Type B pancreatic cell (in vitro differentiated cells): Measurements from ENCODE around the gene FHOD3. TPM values are rescaled to one million over a fixed set of nuclear protein-coding genes. Genes with fewer than 3 reads are reported as not detected.

ENCODE experiments used
- DNase-seq: peaks from one replicate; pipeline ENCODE4 v3.0.0; 2021; ENCODE audit warnings: mixed read lengths; ENCODE audit not compliant: unreplicated experiment; ENCODE audit errors: extremely low spot score
- H3K27ac Mint-ChIP-seq: 2 replicates; pipeline ENCODE4 v1.8.0; 2021; ENCODE audit warnings: mild to moderate bottlenecking, mixed read lengths
- H3K27me3 Mint-ChIP-seq: 2 replicates; pipeline ENCODE4 v1.8.0; 2021; ENCODE audit warnings: mixed read lengths
- H3K36me3 Mint-ChIP-seq: 2 replicates; pipeline ENCODE4 v1.8.0; 2021; ENCODE audit warnings: mixed read lengths
- H3K4me1 Mint-ChIP-seq: one replicate; pipeline ENCODE4 v1.8.0; 2021; ENCODE audit warnings: mixed read lengths; ENCODE audit not compliant: unreplicated experiment
- H3K4me3 Mint-ChIP-seq: 2 replicates; pipeline ENCODE4 v1.8.0; 2021; ENCODE audit warnings: mild to moderate bottlenecking, mixed read lengths
- H3K9me3 Mint-ChIP-seq: 2 replicates; pipeline ENCODE4 v1.8.0; 2021; ENCODE audit warnings: mixed read lengths
- total RNA-seq: library from RNA; stranded (reverse); gene quantifications from 2 replicates; pipeline ENCODE4 v1.2.1, GENCODE V29; 2021; ENCODE audit warnings: low replicate concordance
- TF ChIP-seq, protein P1 (sequence below): fragments of 200-600 bp; sonication (generic); conservative IDR thresholded peaks from 2 replicates; pipeline ENCODE4 v1.5.0; 2021; ENCODE audit warnings: antibody characterized with exemption, mild to moderate bottlenecking

The FHOD3 gene
- total RNA-seq, 1 donor from 2014 or later, result 5.3 TPM

- H3K9me3 Mint-ChIP-seq, result no peaks in the 10 kb centered on the region
- no peak overlapping the region for H3K4me3 Mint-ChIP-seq
- H3K27ac Mint-ChIP-seq, result no peak overlapping the region
- TF ChIP-seq, protein P1, sequence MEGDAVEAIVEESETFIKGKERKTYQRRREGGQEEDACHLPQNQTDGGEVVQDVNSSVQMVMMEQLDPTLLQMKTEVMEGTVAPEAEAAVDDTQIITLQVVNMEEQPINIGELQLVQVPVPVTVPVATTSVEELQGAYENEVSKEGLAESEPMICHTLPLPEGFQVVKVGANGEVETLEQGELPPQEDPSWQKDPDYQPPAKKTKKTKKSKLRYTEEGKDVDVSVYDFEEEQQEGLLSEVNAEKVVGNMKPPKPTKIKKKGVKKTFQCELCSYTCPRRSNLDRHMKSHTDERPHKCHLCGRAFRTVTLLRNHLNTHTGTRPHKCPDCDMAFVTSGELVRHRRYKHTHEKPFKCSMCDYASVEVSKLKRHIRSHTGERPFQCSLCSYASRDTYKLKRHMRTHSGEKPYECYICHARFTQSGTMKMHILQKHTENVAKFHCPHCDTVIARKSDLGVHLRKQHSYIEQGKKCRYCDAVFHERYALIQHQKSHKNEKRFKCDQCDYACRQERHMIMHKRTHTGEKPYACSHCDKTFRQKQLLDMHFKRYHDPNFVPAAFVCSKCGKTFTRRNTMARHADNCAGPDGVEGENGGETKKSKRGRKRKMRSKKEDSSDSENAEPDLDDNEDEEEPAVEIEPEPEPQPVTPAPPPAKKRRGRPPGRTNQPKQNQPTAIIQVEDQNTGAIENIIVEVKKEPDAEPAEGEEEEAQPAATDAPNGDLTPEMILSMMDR, result no peak
- H3K27me3 Mint-ChIP-seq, result peaks cover 16% of the 10 kb centered on the region
- no peaks in the 10 kb centered on the region for H3K36me3 Mint-ChIP-seq
- no peaks in the 10 kb centered on the region for H3K4me1 Mint-ChIP-seq
- DNase-seq, result no peak
Observed at GRCh38 chr18:36274083-36274715, 23.3 kb upstream of the FHOD3 start.

DNA sequence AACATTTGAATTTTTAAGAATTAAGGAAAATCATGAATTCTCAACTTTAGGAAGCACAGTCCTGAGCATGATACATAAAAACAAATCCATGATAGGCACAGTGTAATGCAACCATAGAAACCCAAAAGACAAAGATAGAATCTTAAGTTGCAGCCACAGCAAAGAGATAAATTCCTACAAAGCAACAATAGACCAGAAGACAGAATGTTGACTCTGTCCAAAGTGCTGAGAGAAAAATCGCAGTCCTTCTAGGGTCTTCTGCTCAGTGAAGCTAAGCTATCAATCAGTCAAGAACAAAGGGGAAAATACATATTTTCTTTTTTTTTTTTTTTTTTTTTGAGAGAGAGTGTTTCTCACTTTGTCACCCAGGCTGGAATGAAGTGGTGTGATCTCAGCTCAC is 22.0 kb upstream of the FHOD3 start:
- H3K4me1 Mint-ChIP-seq, result no peaks in the 10 kb centered on the region
- TF ChIP-seq, protein P1, result no peak
- DNase-seq, result no peak
- no peak overlapping the region for H3K27ac Mint-ChIP-seq
- no peaks in the 10 kb centered on the region for H3K36me3 Mint-ChIP-seq
- H3K9me3 Mint-ChIP-seq, result no peaks in the 10 kb centered on the region
- peaks cover 24% of the 10 kb centered on the region for H3K27me3 Mint-ChIP-seq
- H3K4me3 Mint-ChIP-seq, result no peak overlapping the region

DNA sequence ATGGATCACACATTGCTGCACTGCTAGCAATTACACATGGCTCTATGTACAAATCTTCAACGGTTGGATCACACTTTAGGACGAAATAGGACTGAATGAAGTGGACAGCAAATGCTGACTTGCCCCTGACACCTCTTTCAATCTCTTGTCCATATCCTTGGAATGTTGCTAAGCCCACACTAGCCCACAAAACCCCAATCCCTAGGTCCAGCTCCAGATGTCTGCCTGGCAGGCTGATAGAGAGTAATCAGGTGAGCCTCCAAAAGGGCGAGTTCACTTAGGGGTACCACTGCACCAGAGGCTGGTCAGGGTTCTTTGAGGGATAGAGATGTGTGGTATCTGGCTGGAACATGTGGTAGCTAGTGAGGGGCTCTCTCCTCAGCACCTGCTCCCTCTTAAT is 18.5 kb upstream of the FHOD3 start:
- no peak overlapping the region for H3K27ac Mint-ChIP-seq
- peaks cover 30% of the 10 kb centered on the region for H3K27me3 Mint-ChIP-seq
- no peaks in the 10 kb centered on the region for H3K36me3 Mint-ChIP-seq
- no peak for DNase-seq
- TF ChIP-seq, protein P1, result no peak
- no peaks in the 10 kb centered on the region for H3K9me3 Mint-ChIP-seq
- no peak overlapping the region for H3K4me3 Mint-ChIP-seq
- H3K4me1 Mint-ChIP-seq, result no peaks in the 10 kb centered on the region

DNA sequence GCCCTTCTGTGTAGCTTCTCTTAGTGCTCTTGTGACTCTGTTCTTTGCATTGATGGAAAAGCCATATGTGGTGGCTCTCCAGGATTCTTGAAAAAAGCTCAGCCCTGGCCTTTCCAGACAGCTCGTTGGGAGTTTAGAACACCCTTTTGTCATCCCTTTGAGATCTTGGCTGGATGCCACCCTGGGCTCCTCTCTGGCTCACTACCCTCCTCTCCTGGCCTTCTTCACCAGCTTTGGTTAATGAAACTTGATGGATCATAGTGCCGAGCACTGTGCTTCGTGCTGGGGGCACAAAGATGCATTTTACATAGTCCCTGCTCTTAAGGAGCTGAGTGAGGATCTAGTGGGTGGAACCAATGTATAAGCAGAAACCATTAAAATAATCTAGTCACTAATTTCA is 15.6 kb upstream of the FHOD3 start:
- Mint-ChIP-seq H3K27me3 (peaks cover 30% of the 10 kb centered on the region), H3K4me3 (no peak overlapping the region), H3K36me3 (no peaks in the 10 kb centered on the region), H3K27ac (no peak overlapping the region), H3K4me1 (no peaks in the 10 kb centered on the region), H3K9me3 (no peaks in the 10 kb centered on the region)
- DNase-seq, result no peak
- TF ChIP-seq, protein P1, result no peak

DNA sequence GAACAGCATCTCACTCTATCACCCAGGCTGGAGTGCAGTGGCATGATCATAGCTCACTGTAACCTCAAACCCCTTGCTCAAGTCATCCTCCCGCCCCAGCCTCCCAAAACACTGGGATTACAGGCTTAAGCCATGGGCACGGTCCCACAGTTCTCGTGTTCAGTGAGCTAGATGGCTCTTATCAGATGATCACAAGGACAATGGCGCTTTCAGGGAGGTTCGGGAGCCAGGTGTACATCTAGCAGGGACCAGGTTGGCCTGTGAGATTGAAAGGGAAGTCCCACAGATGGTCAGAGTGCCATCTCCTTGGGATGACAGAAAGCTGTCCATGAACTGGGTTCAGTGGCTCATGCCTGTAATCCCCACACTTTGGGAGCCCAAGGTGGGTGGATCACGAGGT is 14.1 kb upstream of the FHOD3 start:
- H3K9me3 Mint-ChIP-seq, result no peaks in the 10 kb centered on the region
- H3K27ac Mint-ChIP-seq, result no peak overlapping the region
- DNase-seq, result no peak
- H3K36me3 Mint-ChIP-seq, result no peaks in the 10 kb centered on the region
- TF ChIP-seq, protein P1, result no peak
- peaks cover 23% of the 10 kb centered on the region for H3K27me3 Mint-ChIP-seq
- H3K4me3 Mint-ChIP-seq, result no peak overlapping the region
- H3K4me1 Mint-ChIP-seq, result no peaks in the 10 kb centered on the region

- H3K27ac Mint-ChIP-seq, result no peak overlapping the region
- H3K27me3 Mint-ChIP-seq, result peaks cover 18% of the 10 kb centered on the region
- H3K4me1 Mint-ChIP-seq, result no peaks in the 10 kb centered on the region
- H3K4me3 Mint-ChIP-seq, result no peak overlapping the region
- H3K36me3 Mint-ChIP-seq, result no peaks in the 10 kb centered on the region
- no peaks in the 10 kb centered on the region for H3K9me3 Mint-ChIP-seq
- DNase-seq, result no peak
- TF ChIP-seq, protein P1, result no peak
Observed at GRCh38 chr18:36284268-36284667, 13.2 kb upstream of the FHOD3 start.
